ENCODE measurements around the gene CCDC60. TPM values are rescaled to one million over a fixed set of nuclear protein-coding genes. Genes with fewer than 3 reads are reported as not detected.

The CCDC60 gene
- total and polyA plus RNA-seq, 2 of the 13 experiments (the other 11 are each of a cell fraction or from before 2014, with no cell fraction given) = not detected

DNA sequence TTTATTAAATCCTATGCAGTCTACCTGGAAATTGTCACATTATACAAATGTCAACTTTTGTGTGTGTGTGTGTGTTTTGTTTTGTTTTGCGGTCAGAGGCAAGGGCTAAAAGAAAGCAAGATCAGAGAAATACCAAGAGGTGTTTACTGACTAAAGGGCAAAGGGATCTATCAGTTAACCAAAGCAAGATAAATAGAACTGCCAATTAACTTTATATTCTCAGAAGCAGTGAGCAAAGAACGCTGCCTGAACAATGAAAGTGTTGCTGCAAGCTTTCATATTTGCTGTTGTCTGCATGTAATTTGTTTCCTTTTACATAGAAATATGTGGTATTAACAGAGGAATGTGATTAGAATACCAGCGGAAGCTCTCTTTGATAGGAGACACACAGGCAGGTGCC is 30.9 kb downstream of the CCDC60 start (continued):
- TF ChIP-seq DNMT3B (CRISPR knock-in tag; conservative IDR thresholded peaks at IDR 0.05) = no peak
- TF ChIP-seq RBM39 (IDR thresholded peaks at IDR 0.05; ENCODE audit: low read depth, low read length, poor library complexity, severe bottlenecking) = no peak
- no peak for TF ChIP-seq ZNF773 (CRISPR knock-in tag; IDR thresholded peaks at IDR 0.05; ENCODE audit: borderline replicate concordance)
- TF ChIP-seq ZNF3 (CRISPR knock-in tag; IDR thresholded peaks at IDR 0.05) = no peak
- no peak for TF ChIP-seq CENPBD1 (CRISPR knock-in tag; IDR thresholded peaks at IDR 0.05; ENCODE audit: borderline replicate concordance, low read depth)
- no peak for TF ChIP-seq ZNF704 (CRISPR knock-in tag; IDR thresholded peaks at IDR 0.05; ENCODE audit: borderline replicate concordance)
- no peak for TF ChIP-seq TOE1 (CRISPR knock-in tag; IDR thresholded peaks at IDR 0.05)
- no peak for TF ChIP-seq ZNF740 (CRISPR knock-in tag; IDR thresholded peaks at IDR 0.05)
- TF ChIP-seq ZNF101 (CRISPR knock-in tag; IDR thresholded peaks at IDR 0.05; ENCODE audit: borderline replicate concordance, low read depth) = no peak

GRCh38 chr12:119366007-119366406 is 31.5 kb downstream of the CCDC60 start:
- Histone ChIP-seq H3K79me2 (ENCODE audit: insufficient read depth, low read length) (no peaks in the 10 kb centered on the region), H4K20me1 (ENCODE audit: insufficient read depth, low read length) (no peaks in the 10 kb centered on the region), H3K27ac (ENCODE audit: extremely low read length, insufficient read depth, low read length) (no peak overlapping the region), H3K4me1 (ENCODE audit: insufficient read depth, low read length) (peaks cover 21% of the 10 kb centered on the region), H3K9me3 (ENCODE audit: low read length) (no peaks in the 10 kb centered on the region), H2AFZ (ENCODE audit: low read length) (no peak overlapping the region), H3K9ac (ENCODE audit: insufficient read depth, low read depth, low read length) (no peak overlapping the region), H3K4me2 (ENCODE audit: low read depth, low read length) (no peak overlapping the region), H3K36me3 (replicated peaks in 1 of 2; ENCODE audit: control insufficient read depth in 1 of 2, insufficient read depth in 2 of 2, low read length in 2 of 2) (no peaks in the 10 kb centered on the region), H3K27me3 (ENCODE audit: control insufficient read depth in 1 of 2, insufficient read depth in 2 of 2, low read length in 2 of 2) (no peaks in the 10 kb centered on the region), H3K4me3 (replicated peaks in 1 of 3; ENCODE audit: insufficient read depth in 1 of 3, low read depth in 2 of 3, low read length in 3 of 3) (no peak overlapping the region)
- intact Hi-C loops (cut with micrococcal nuclease; ENCODE audit: unreplicated experiment) = no loop called here
- DNase-seq (ENCODE audit: low spot score) (no peak), ATAC-seq (no peak; the same call in 2 of the 3 replicates), FAIRE-seq (no peak)
- WGBS (ENCODE audit: low lambda C conversion rate) = 54% methylated on average over 6 of the region's 6 CpGs
- ChIA-PET POLR2A (no interaction called here), CTCF (ENCODE audit: low intra/inter-chr PET ratio, low total read pairs) (no interaction called here)
- in situ Hi-C loops (cut with HindIII; ENCODE audit: extremely low pct_ligation_motif_present, low pct_unique_long_range_greater_than_20kb) = no loop called here
- TF ChIP-seq HINFP (CRISPR knock-in tag; IDR thresholded peaks at IDR 0.05; ENCODE audit: low read depth) (no peak), ZNF510 (CRISPR knock-in tag; IDR thresholded peaks at IDR 0.05; ENCODE audit: low read depth) (no peak), CREB1 (IDR thresholded peaks at IDR 0.05) (peak; percentile 71), CREB1 (CRISPR knock-in tag; IDR thresholded peaks at IDR 0.05) (no peak), MEF2D (CRISPR knock-in tag; IDR thresholded peaks at IDR 0.05) (no peak), ARID3A (IDR thresholded peaks at IDR 0.05; ENCODE audit: low read depth, low read length) (no peak), NR3C1 (CRISPR knock-in tag; IDR thresholded peaks at IDR 0.05) (no peak)
- no TSS peak for BruUV-seq (replicated peaks)
